ENCODE results near the gene CDK18.

DNA sequence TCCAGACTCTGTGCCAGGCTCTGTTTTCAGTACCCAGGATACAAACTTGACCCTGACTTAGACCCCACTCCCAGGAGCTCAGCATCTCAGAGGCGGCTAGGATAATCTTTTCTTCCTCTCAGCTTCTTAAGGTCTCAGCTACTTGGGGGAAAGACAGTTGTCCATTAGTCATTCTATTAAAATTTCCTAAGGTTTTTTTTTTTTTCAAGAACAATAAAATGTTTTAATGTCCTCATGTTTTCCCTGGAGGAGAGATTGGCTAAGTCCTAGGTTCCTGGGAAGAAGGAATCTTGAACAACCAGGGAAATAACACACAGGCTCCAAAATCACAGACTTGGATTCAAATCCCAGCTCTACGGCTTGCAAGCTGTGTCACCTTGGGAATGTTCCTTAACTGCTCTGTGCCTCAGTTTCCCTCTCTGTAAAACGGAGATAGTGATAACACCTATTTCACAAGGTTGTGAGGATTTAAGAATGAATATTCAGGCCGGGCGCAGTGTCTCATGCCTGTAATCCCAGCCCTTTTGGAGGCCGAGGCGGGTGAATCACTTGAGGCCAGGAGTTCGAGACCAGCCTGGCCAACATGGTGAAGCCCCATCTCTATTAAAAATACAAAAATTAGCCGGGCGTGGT, 33.0 kb downstream of the CDK18 start:
- TF ChIP-seq, protein P1, sequence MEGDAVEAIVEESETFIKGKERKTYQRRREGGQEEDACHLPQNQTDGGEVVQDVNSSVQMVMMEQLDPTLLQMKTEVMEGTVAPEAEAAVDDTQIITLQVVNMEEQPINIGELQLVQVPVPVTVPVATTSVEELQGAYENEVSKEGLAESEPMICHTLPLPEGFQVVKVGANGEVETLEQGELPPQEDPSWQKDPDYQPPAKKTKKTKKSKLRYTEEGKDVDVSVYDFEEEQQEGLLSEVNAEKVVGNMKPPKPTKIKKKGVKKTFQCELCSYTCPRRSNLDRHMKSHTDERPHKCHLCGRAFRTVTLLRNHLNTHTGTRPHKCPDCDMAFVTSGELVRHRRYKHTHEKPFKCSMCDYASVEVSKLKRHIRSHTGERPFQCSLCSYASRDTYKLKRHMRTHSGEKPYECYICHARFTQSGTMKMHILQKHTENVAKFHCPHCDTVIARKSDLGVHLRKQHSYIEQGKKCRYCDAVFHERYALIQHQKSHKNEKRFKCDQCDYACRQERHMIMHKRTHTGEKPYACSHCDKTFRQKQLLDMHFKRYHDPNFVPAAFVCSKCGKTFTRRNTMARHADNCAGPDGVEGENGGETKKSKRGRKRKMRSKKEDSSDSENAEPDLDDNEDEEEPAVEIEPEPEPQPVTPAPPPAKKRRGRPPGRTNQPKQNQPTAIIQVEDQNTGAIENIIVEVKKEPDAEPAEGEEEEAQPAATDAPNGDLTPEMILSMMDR (optimal IDR thresholded peaks at IDR 0.05 in 1 of 3, IDR thresholded peaks at IDR 0.05 in 1 of 3, conservative IDR thresholded peaks at IDR 0.05 in 1 of 3; ENCODE audit: extremely low read depth in 1 of 3, insufficient read depth in 2 of 3, low read length in 3 of 3), result no peak
- no peak for TF ChIP-seq EZH2 (IDR thresholded peaks at IDR 0.05; ENCODE audit: low read length)

Measured in keratinocyte (primary cell).